ENCODE results near the gene EPHB2.

The EPHB2 gene

GRCh38 chr1:22789356-22789994, 78.8 kb downstream of the EPHB2 start:
- TF ChIP-seq CTCF (IDR thresholded peaks at IDR 0.05; ENCODE audit: low read depth, low read length): no peak
- H3K9me3 ChIP-seq (ENCODE audit: severe bottlenecking): no peaks in the 10 kb centered on the region
- H3K27me3 ChIP-seq (ENCODE audit: insufficient read depth, low read depth, severe bottlenecking): no peaks in the 10 kb centered on the region
- no peaks in the 10 kb centered on the region for H3K36me3 ChIP-seq
- H3K4me3 ChIP-seq (ENCODE audit: low read depth, low read length): no peak overlapping the region
- H3K27ac ChIP-seq: peak overlapping the region; percentile 53; the same call in 1 of the 2 replicates
- peak; percentile 47 for DNase-seq

GRCh38 chr1:22790232-22791008, 79.8 kb downstream of the EPHB2 start:
- DNase-seq: no peak
- Histone ChIP-seq H3K4me3 (ENCODE audit: low read depth, low read length) (no peak overlapping the region), H3K9me3 (ENCODE audit: severe bottlenecking) (no peaks in the 10 kb centered on the region), H3K36me3 (no peaks in the 10 kb centered on the region), H3K27ac (peak overlapping the region; percentile 53), H3K27me3 (ENCODE audit: insufficient read depth, low read depth, severe bottlenecking) (no peaks in the 10 kb centered on the region)
- TF ChIP-seq CTCF (IDR thresholded peaks at IDR 0.05; ENCODE audit: low read depth, low read length): no peak

GRCh38 chr1:22791831-22792347, 81.2 kb downstream of the EPHB2 start:
- H3K27me3 ChIP-seq (ENCODE audit: insufficient read depth, low read depth, severe bottlenecking): no peaks in the 10 kb centered on the region
- H3K27ac ChIP-seq: no peak overlapping the region
- no peaks in the 10 kb centered on the region for H3K9me3 ChIP-seq (ENCODE audit: severe bottlenecking)
- DNase-seq: no peak
- TF ChIP-seq CTCF (IDR thresholded peaks at IDR 0.05; ENCODE audit: low read depth, low read length): no peak
- no peak overlapping the region for H3K4me3 ChIP-seq (ENCODE audit: low read depth, low read length)
- H3K36me3 ChIP-seq: no peaks in the 10 kb centered on the region

GRCh38 chr1:22792396-22793160, 81.9 kb downstream of the EPHB2 start:
- H3K36me3 ChIP-seq: no peaks in the 10 kb centered on the region
- no peak overlapping the region for H3K27ac ChIP-seq
- no peak for DNase-seq
- H3K27me3 ChIP-seq (ENCODE audit: insufficient read depth, low read depth, severe bottlenecking): no peaks in the 10 kb centered on the region
- no peak overlapping the region for H3K4me3 ChIP-seq (ENCODE audit: low read depth, low read length)
- no peaks in the 10 kb centered on the region for H3K9me3 ChIP-seq (ENCODE audit: severe bottlenecking)
- TF ChIP-seq CTCF (IDR thresholded peaks at IDR 0.05; ENCODE audit: low read depth, low read length): no peak

GRCh38 chr1:22793647-22794046, 83.0 kb downstream of the EPHB2 start:
- H3K4me3 ChIP-seq (ENCODE audit: low read depth, low read length): no peak overlapping the region
- no peaks in the 10 kb centered on the region for H3K36me3 ChIP-seq
- TF ChIP-seq CTCF (IDR thresholded peaks at IDR 0.05; ENCODE audit: low read depth, low read length): no peak
- H3K9me3 ChIP-seq (ENCODE audit: severe bottlenecking): no peaks in the 10 kb centered on the region
- DNase-seq: no peak
- no peak overlapping the region for H3K27ac ChIP-seq
- H3K27me3 ChIP-seq (ENCODE audit: insufficient read depth, low read depth, severe bottlenecking): no peaks in the 10 kb centered on the region
